ENCODE measurements around the gene MEGF6.

DNA sequence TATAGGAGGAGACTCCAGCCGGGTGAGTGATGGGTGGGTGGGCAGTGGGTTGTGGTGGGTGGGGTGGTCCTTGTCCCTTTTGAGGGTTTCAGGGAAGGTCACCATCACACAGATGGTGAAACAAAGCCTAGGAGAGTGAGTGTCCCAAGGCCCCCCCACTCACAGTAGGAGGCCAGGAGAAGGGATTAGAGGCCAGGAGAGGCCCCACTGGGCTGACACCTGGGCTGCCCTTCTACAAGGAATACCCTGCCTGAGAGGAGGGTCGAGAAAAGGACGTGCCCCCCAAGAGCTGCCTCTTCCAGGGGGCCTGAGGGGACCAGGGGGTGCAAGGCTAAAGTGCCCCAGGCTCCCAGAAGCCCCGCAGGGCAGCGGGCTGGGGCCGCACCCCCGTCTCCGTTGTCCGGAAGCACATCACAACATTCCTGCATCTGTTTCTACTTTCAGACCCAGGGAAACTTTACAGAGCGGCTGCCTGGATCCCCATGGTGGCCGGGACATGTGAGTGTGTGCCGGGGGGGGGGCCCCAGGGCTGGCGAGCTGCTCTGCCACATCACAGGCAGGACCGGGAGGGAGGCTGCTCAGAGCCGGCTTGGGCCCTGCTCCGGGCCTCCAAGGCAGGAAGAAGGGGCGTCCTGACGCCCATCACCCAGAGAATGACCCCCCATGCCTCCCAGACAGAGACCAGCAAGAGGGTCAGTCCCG lies 88.6 kb downstream of the MEGF6 start:
- no peak for TF ChIP-seq CTCF (IDR thresholded peaks at IDR 0.05)
- TF ChIP-seq POLR2AphosphoS5 (IDR thresholded peaks at IDR 0.05): no peak
- TF ChIP-seq POLR2A (IDR thresholded peaks at IDR 0.05): no peak
- TF ChIP-seq EP300 (IDR thresholded peaks at IDR 0.05; ENCODE audit: low read depth): no peak
